ENCODE results near the gene HEXB.

DNA sequence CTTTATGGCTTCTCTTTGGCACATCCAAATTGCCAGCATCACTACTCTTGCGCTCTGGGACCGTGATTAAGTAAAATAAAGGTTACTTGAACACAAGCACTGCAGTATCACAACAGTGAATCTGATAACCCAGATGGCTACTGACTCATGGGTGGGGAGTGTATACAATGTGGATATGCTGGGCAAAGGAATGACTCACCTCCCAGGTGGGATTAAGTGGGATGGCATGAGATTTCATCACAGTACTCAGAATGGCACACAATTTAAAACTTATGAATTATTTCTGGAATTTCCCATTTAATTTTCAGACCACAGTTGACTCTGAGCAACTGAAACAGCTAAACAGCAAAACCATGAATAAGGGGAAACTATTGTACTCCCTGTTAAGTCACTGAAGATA, 77.6 kb downstream of the HEXB start:
- TF ChIP-seq, protein P1, sequence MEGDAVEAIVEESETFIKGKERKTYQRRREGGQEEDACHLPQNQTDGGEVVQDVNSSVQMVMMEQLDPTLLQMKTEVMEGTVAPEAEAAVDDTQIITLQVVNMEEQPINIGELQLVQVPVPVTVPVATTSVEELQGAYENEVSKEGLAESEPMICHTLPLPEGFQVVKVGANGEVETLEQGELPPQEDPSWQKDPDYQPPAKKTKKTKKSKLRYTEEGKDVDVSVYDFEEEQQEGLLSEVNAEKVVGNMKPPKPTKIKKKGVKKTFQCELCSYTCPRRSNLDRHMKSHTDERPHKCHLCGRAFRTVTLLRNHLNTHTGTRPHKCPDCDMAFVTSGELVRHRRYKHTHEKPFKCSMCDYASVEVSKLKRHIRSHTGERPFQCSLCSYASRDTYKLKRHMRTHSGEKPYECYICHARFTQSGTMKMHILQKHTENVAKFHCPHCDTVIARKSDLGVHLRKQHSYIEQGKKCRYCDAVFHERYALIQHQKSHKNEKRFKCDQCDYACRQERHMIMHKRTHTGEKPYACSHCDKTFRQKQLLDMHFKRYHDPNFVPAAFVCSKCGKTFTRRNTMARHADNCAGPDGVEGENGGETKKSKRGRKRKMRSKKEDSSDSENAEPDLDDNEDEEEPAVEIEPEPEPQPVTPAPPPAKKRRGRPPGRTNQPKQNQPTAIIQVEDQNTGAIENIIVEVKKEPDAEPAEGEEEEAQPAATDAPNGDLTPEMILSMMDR (conservative IDR thresholded peaks at IDR 0.05), result no peak
- no peak for TF ChIP-seq EZH2 (IDR thresholded peaks at IDR 0.05; ENCODE audit: low read depth)
